Peyer's patch (tissue), 4 donors: ENCODE results near the gene SH2D5. TPM values are rescaled to one million over a fixed set of nuclear protein-coding genes. Genes with fewer than 3 reads are reported as not detected.

Experiments used
- DNase-seq, 3 donors: peaks; one replicate each; pipeline ENCODE4 v3.0.0-alpha.2; 2017 to 2019
- H3K27ac ChIP-seq, 4 donors: fragments of 200-600 bp; sonication (generic); one replicate each; pipeline ENCODE4 v1.5.1; 2016 to 2019
- H3K27me3 ChIP-seq, 2 donors: fragments of 200-600 bp; sonication (generic); one replicate each; pipeline ENCODE4 v1.5.1; 2019
- H3K36me3 ChIP-seq, 3 donors: fragments of 200-600 bp; sonication (generic); one replicate each; pipeline ENCODE4 v1.5.1; 2016 to 2019
- H3K4me1 ChIP-seq, 4 donors: fragments of 200-600 bp; sonication (generic); one replicate each; pipeline ENCODE4 v1.5.1; 2016 to 2019
- H3K4me3 ChIP-seq, 4 donors: fragments of 200-600 bp; sonication (generic); 1 replicate in 3 of 4; 2 replicates in 1 of 4; pipeline ENCODE4 v1.5.1; 2016 to 2019; ENCODE audit warnings: mild to moderate bottlenecking in 1 of 4
- H3K9me3 ChIP-seq, 4 donors: fragments of 200-600 bp; sonication (generic); one replicate each; pipeline ENCODE4 v1.5.1; 2016 to 2019; ENCODE audit warnings: mild to moderate bottlenecking in 1 of 4
- CTCF ChIP-seq, 6 experiments: fragments of 450-650 bp in 4 of 6; fragments of 200-600 bp in 2 of 6; sonication (generic) in 1 of 6; IDR thresholded peaks; one replicate each; pipeline ENCODE4 v1.5.1; 2017 to 2019; ENCODE audit warnings: antibody characterized with exemption in 6 of 6, mild to moderate bottlenecking in 3 of 6, moderate library complexity in 1 of 6
- POLR2A ChIP-seq, 2 donors: fragments of 450-650 bp; IDR thresholded peaks; one replicate each; pipeline ENCODE4 v1.5.1; 2017; ENCODE audit warnings: antibody characterized with exemption in 2 of 2, mild to moderate bottlenecking in 2 of 2, moderate library complexity in 2 of 2
- total RNA-seq, 4 donors: library from RNA; depleted of rRNA; stranded (reverse); fragments of >200 nt; gene quantifications; one replicate each; pipeline ENCODE4 v1.1.0, GENCODE V29; 2016

SH2D5 gene
- total RNA-seq, 4 donors from 2014 or later: not detected

- H3K9me3 ChIP-seq: no peaks in the 10 kb centered on the region
- H3K4me1 ChIP-seq: no peaks in the 10 kb centered on the region
- no peaks in the 10 kb centered on the region for H3K27me3 ChIP-seq
- TF ChIP-seq POLR2A (IDR thresholded peaks at IDR 0.05): no peak
- TF ChIP-seq CTCF (IDR thresholded peaks at IDR 0.05): no peak
- H3K36me3 ChIP-seq: peaks cover 0 to 97% (median 2%) of the 10 kb centered on the region in 3 donors
- no peak overlapping the region for H3K4me3 ChIP-seq
- H3K27ac ChIP-seq: no peak overlapping the region
- DNase-seq: no peak
These were observed 30.9 kb upstream of the SH2D5 start for GRCh38 chr1:20763417-20763816.

- H3K27ac ChIP-seq: no peak overlapping the region
- H3K4me3 ChIP-seq: no peak overlapping the region
- no peaks in the 10 kb centered on the region for H3K9me3 ChIP-seq
- no peak for DNase-seq
- TF ChIP-seq CTCF (IDR thresholded peaks at IDR 0.05): no peak
- no peak for TF ChIP-seq POLR2A (IDR thresholded peaks at IDR 0.05)
- H3K4me1 ChIP-seq: no peaks in the 10 kb centered on the region
- no peaks in the 10 kb centered on the region for H3K27me3 ChIP-seq
- H3K36me3 ChIP-seq: peaks cover 0 to 98% (median 2%) of the 10 kb centered on the region in 3 donors
These were observed 27.8 kb upstream of the SH2D5 start for GRCh38 chr1:20760322-20760721.

DNA sequence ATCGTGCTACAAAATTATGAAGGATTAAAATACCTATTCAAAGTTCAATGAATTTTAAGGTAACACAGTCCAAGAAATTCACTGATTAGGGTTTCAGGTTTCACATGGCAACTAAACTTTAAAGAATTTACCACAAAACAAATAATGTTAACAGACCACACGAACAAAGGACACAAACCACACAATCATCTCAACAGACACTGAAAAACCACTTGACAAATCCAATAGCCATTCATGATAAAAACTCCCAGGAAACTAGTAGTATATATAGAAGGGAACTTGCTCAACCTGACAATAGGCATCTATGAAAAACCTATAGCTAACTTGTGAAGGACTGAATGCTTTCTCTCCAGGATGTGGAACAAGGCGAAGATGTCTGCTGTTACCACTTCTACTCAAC is 21.1 kb upstream of the SH2D5 start:
- Histone ChIP-seq H3K4me3 (no peak overlapping the region), H3K36me3 (peaks cover 0 to 83% (median 0%) of the 10 kb centered on the region in 3 donors), H3K27me3 (no peaks in the 10 kb centered on the region), H3K4me1 (no peaks in the 10 kb centered on the region), H3K9me3 (no peaks in the 10 kb centered on the region), H3K27ac (no peak overlapping the region)
- TF ChIP-seq CTCF (IDR thresholded peaks at IDR 0.05): no peak
- no peak for TF ChIP-seq POLR2A (IDR thresholded peaks at IDR 0.05)
- no peak for DNase-seq

DNA sequence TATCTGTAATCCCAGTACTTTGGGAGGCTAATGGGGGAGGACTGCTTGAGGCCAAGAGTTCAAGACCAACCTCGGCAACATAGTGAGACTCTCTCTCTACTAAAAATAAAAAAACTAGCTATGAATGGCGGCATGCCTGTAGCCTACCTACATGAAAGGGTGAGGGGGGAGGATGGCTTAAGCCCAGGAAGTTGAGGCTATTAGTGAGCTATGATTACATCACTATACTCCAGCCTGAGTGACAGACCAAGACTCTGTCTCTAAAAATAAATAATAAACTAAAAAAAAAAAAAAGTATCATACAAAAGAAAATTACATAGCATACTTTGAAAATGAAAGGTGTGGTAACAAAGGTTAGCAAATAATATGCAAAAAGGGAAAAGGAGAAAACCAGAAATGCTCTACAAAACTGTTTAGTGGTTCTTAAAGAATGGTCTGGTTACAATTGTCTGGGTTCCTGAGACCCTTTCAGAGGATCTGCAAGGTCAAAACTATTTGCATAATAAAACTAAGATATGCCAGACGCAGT is 19.0 kb upstream of the SH2D5 start:
- Histone ChIP-seq H3K27ac (no peak overlapping the region), H3K27me3 (no peaks in the 10 kb centered on the region), H3K4me3 (no peak overlapping the region), H3K9me3 (no peaks in the 10 kb centered on the region), H3K4me1 (no peaks in the 10 kb centered on the region), H3K36me3 (peaks cover 0 to 83% (median 4%) of the 10 kb centered on the region in 3 donors)
- TF ChIP-seq CTCF (IDR thresholded peaks at IDR 0.05) (no peak), POLR2A (IDR thresholded peaks at IDR 0.05) (no peak)
- DNase-seq: no peak

GRCh38 chr1:20742671-20743070 is 10.2 kb upstream of the SH2D5 start:
- H3K4me1 ChIP-seq: no peaks in the 10 kb centered on the region
- H3K27ac ChIP-seq: no peak overlapping the region
- H3K36me3 ChIP-seq: peaks cover 0 to 89% (median 4%) of the 10 kb centered on the region in 3 donors

More at GRCh38 chr1:20742671-20743070, 10.2 kb upstream of the SH2D5 start:
- Histone ChIP-seq H3K4me3 (no peak overlapping the region), H3K27me3 (no peaks in the 10 kb centered on the region), H3K9me3 (no peaks in the 10 kb centered on the region)
- no peak for DNase-seq
- TF ChIP-seq CTCF (IDR thresholded peaks at IDR 0.05) (no peak), POLR2A (IDR thresholded peaks at IDR 0.05) (no peak)
